Middle frontal gyrus (tissue), 1 donor: ENCODE measurements around the gene CHCHD4.

Experiments
- DNase-seq: peaks from one replicate; pipeline ENCODE4 v3.0.0-alpha.2; 2015; ENCODE audit warnings: low spot score; ENCODE audit errors: extremely low spot score

CHCHD4 gene

DNA sequence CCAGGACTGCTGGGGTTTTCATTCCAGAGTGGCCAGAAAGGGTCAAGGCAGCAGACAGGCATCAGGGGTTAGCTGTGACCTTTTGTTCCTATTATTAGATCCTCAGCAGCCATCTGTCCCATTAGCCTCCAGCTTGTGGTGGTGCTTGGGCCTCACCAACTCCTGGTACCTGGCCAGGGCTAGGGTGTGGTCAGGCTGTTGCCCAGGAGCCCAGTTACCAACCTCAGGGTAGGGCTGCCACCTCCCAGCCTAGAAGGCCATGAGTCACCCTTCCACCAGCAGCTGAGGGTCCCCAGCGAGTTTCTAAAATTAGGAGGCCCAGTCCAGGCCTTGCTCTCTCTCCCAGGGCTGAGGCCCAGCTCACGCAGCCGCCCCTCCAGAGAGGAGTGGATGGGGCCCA is 12.3 kb upstream of the CHCHD4 start:
- DNase-seq = no peak

DNA sequence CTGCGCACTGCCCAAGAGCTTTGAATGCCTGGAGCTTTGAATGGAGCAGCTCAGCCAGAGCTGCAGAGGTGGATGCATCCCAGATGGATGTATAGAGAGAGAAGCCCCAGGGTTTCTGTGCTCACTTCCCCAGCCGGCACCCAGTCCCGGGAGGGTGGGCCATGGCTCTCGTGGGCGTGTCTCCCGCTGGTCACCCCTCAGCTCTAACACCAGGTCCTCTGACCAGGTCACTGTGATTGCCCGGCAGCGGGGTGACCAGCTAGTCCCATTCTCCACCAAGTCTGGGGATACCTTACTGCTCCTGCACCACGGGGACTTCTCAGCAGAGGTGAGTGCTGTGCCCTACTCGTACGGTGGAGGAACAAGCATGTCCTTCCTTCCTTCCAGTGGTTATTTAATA is 10.9 kb upstream of the CHCHD4 start:
- no peak for DNase-seq

DNA sequence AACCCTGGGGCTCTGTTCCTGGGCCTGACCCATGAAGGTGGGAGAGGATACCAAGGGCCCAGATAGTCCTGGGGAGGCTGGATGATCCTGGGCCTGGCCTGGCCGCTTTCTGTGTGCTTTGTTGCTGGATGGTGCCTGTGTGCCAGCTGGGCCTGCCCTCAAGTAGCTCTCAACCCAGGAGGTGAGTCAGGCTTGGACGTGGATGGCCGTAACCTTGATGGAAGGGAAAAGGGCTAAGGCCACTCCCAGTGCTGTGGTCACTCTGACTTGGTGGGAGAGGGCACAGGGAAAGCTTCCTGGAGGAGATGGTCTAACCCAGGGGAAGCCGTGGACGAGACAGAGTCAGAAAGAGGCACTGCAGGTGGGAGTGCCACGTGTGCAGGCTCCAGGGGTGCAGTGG is 9.6 kb upstream of the CHCHD4 start:
- no peak for DNase-seq

DNA sequence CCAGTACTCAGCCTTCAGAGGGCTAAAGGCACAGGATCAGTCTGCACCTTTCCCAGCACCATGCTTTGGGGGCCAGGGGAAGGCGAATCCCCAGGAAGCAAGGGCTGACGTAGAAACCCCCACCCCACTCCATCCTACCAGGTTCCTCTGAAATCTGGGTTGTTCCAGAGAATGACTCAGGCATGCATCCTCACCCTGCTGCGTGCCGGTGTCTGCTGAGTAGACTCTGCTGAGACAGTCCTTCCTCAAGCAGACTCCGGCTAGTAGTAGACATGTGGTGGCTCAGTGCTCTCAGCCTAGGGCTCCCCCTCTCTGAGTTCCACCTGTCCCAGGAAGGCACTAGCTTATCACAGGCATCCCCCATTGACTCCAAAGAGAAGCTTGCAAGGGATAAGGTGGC is 9.2 kb upstream of the CHCHD4 start:
- DNase-seq = no peak

DNA sequence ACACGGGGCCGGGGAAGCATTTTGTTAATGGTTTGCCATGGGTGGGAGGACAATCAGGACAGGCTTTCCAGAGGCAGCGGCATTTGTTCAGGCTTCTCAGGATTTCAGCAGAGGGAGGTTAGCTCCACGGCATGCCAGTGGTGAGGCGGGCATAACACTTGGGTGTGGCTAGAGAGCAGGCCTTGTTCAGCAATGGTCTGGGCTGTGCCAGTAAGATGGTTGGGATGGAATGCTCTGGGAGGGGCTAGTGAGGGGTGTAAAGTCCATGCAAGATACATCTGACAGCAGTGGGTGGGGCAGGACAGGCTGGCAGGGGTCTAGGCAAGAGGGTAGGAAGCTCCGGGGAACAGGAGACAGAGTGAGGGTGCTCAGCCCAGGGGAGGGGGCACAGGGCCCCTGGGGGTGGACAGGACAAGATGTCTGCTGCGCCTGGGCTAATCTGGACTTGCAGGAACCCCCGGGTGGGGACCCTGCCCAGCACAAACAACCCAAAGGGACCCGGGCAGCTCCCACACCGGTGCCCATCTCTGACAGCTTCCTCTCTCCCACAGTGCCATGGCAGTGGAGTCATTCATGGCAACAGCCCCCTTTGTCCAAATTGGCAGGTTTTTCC is 8.6 kb upstream of the CHCHD4 start:
- DNase-seq = no peak

DNA sequence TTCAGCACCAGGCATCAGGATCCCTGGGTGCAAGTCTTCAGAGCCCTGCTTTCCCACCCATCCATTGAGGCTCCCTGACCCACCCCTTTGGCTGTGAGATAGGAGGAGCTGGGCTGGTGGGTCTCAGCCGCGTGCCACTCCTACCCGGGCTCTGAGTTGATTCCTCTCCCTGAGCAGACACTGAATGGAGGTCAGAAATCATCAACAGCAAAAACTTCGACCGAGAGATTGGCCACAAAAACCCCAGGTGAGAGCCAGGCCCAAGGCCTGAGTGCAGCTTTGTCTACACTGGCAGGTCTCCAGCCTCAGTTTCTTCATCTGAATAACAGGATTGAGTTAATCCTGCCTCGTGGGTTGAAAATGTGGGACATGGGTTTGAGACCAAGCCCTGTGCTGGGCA is 8.0 kb upstream of the CHCHD4 start:
- DNase-seq = no peak

DNA sequence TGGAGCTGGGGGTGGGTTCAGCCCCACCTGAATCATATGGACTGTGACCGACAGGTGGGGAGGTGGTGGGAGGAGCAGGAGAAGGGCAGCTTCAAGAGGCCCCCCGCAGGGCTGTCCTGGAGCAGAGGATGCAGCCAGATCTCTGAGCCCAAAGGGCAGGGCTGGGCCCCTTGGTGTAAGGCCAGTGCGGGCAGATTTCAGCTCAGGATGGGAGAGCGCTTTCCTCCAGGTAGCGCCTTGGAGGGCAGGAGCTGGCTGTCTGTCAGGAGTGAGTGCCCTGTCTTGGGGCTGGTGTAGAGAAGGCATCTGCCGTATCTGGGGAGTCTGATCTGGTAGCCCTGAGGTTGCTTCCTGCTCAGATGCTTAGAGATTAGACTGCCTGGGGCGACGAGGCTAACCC is 7.5 kb upstream of the CHCHD4 start:
- no peak for DNase-seq

DNA sequence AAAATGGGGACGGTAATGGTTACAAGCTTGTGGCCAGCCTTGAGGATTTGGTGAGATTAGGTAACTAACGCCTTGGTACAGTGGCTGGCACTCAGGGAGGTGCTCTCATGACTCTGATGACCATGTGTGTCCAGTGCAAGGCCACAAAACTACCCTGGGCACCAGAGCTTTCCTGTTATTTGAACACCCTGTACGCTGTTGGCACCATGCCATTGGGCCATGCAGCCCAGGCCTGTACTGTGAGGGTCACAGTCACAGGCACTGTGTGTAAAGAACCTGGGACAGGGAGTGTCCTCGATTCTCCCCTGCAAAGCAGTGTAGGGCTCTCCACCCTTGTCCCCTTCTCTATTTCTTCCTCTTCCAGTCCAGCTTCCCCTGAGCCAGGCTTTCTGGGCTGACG is 6.5 kb upstream of the CHCHD4 start:
- no peak for DNase-seq

DNA sequence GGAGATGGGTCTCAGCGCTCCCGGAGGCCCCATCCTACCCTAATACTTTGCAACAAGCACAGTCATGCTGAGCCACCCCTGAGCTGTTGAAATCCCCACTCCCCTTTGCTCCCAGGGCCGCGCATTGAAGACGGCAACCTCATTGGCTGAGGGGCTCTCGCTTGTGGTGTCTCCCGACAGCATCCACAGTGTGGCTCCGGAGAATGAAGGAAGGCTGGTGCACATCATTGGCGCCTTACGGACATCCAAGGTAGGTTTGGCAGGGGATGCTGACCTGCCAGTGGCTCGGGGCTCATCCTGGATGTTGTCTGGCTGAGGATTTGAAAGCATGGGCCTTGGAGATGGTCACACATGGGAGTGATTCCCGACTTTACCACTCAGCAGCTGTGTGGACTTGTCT is 6.0 kb upstream of the CHCHD4 start:
- no peak for DNase-seq

DNA sequence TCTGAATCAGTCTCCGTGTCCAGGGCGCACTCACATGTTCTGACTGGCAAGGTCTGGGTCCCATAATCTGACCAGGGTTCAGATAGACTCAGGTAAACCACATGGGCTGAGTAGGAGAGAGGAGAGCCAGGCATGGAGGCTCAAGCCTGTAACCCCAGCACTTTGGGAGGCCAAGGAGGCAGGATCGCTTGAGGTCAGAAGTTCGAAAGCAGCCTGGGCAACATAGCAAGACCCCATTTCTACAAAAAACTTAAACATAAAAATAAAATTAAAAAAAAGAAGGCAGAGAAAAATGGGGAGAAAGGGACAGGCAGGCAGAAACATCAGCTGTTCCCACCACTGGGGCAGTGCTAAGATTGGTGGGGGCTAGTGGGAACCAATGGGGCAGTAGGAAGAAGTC is 5.6 kb upstream of the CHCHD4 start:
- DNase-seq = no peak

DNA sequence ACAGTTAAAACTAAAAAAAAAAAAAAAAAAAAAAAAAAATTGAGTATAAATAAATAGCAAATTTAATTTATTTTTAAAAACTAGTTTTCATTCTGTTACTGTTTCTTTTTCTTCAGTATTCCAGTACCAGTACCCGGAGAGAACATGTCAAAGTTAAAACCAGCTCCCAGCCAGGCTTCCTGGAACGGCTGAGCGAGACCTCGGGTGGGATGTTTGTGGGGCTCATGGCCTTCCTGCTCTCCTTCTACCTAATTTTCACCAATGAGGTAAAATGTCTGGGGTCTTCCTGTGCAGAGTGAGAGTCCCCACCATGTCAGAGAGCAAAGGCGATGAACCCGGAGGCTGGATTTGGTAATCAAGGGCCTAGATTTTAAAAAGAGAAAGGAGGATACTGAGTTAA is 4.6 kb upstream of the CHCHD4 start:
- no peak for DNase-seq

DNA sequence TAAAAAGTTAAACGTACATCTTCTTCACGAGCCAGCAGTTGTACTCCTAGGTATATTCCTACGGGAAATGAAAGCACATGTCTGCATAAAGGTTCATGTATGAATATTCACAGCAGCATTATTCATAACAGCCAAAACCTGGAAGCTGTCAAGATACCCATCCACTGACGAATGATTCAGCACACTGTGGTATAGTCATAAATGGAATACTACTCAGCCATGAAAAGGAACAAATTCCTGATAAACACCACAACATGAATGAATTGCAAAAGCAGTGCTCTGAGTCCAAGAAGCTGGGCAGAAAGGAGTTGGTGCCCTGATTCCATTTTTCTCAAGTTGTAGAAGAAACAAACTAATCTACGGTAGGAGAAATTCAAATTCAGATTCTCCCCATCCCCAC is 4.1 kb upstream of the CHCHD4 start:
- no peak for DNase-seq

DNA sequence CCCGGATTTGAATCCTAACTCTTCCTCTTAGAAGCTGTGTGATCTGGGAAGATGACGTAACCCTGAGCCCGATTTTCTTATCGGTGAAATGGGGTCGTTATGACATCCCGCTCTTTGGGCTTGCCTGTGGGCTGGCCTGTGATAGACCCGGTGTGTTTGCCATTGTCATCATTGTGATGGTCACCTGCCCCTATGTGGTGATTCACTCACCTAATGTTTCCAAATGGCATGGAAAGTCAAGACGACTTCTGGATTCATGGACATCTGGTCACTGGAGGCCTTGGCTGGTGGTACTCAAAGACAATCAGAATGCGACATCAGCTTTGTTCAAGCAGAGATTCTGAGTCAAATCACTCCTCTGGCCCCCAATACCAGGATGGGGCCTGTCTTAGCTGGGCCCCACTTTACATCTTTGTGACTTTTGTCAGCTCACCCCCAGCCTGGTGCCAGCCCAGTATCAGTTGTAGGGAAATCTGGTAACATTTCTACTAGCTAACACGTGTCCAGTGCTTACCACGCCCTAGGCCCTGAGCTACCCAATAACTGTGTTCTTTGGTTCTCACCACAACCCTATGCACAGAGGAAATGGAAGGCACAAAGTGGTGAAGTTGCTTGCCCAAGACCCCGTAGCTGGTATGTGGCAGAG is 3.0 kb upstream of the CHCHD4 start:
- no peak for DNase-seq

DNA sequence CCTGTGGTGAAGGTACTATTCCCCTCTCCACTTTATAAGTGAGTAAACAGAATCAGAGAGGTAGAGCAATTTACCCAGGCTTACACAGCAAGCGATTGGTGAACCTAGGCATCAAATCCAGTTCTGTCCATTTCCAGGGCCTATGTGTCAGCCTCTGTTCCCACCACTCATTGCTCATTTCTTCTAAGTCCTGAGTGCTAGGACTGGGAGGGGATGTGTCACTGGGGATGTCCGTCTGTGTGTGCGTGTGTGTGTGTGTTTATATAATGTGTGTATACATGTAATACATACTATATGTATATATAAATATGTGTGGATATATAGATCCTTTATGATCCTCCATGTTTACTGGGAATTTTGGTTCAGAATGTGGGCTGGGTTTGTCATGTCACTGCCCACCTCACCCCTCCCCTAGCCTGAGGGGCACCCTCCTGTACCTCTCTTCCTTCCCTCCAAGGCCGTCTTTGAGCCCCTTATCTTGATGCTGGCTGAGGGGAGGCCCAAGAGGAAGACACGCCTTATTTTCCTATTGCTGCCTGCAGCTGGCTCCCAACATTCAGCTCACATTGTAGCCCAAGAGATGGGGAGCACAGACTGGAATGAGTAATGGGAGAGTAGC is 2.3 kb upstream of the CHCHD4 start:
- no peak for DNase-seq

DNA sequence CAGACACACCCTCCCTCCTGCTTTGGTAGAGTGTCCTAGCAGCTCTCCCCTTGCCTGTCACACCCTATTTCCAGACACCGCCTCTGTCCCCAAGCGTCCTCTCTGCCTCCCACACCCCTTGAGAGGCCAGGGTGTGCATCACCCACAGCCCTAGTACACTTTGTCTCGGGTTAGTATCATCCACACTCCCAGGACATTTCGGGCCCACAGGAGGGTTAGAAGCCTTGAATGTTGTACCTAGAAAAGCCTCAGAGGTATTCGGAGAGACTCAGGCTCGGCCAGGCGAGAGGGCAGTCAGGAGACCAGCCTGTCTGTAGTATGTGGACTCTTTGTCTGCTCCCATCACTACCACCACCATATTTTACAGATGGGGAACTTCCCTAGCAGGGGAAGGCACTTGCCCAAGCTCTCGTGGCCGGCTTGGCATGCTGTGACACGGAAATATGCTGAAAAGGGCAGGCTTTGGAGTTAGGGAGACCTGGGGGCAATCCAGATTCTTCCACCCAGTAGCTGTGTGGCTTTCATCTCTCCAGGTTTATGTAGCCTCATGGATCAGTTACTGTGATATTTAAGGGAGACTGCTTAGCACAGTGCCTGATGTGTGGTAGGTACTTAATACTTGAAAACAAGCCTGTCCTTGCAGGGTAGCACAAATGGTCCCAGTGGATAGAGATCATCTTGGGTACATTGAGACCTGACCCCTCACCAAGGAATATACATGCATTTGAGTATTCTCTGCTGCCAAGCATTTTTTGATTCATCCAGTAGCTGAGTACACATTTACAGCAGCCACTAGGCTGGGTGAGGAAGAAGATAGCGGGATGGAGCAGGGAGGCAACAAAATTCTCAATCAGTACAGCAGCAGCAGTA is 1.6 kb upstream of the CHCHD4 start:
- no peak for DNase-seq

DNA sequence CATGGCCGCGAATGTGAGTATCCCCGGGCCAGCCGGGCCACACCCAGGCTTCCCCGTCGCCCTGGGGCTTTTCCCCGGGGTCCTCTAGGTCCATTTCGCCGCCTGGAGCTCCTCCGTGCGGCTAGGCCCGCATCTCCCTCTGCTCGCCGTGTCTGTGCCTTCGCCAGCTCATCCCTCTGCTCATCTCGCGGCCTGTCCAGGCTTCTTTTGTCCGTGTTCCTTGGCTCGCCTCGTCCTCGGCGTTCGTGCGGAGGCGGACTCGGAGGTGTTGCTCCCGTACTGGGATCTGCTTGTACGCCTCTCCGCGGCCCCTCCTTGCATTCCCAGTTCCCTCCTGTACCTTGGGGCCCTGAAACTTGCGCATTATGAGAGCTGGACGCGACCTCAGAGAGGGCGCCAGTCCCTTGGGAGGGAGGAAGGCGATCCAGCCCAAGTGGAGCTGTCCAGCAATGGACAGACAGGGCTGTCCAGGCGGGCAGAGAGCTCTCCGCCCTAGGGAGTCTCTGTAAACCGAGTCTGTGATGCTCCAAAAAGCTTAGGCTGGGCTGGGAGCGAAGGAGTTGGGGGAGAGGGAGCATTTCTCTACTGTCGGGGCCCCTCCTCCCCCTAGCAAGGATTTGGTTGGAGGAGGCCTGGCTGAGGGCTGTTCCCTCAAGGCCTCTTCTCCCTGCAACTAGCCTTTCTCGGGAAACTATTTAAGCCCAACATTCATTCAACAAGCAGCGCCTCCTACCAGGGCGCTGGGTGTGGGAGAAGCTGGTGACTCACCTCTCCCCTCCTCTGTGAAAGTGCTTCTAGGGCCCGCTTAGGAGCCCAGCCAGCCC is 735 bp upstream of the CHCHD4 start:
- DNase-seq = peak; percentile 8

DNA sequence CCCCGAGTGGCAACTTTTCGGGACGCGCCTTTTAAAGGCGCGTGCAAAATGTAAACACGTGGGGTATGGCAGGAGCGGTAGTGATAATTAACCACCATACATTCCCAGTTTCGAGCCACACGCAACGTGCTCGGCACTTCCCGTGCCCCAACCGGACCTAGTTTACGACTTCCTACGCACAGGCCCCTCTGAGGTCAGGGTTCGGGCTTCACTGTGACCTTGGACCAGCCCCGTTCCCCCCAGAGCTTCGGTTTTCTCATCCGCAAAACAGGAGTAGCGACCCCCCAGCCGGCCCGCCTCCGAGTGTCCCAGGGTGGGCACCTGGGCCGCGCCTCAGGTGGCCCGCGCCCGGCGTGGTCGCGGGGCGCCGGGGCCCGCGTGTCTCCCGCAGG is 451 bp downstream of the CHCHD4 start:
- DNase-seq = no peak

DNA sequence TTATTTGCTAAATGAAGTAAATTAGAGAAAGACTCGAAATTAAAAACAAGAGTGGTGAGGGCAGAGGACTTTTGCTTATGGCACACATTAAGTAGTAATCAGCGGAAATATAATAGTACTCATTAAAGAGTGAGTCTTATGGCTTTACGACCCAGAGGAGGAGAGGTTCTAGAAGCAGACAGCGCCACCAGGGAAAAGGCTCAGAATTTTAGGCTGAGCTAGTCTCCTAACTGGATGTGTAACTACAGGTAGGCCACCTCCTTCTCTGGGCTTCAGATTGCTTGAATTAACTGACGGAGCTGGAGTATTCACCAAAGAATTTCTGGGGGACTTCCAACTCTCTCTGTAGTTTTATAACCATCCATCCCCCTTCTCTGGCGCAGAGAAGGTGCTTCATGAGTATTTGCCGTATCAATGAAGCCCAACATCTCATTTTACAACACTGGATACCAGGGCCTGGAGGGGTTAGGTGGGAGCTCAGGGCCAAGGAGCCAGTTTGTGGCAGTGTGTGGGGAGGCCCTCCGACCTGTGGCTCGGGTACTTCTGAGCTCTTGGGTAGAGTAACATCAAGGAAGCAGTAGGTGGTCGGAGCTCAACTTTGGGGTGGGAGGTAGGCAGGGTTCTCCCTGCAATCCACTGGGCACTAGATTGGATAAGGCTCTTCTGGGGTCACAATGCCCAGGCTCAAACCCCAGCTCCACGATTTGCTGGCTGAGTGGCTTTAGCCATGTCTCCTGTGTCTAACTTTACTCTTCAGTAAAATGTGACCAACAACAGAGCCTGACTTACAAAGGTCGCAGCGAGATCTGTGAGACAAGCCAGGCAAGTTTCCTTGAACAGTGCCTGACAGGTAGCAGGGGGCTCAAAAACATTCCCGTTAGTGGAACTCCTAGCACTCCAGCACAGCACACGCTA is 1.1 kb downstream of the CHCHD4 start:
- no peak for DNase-seq

DNA sequence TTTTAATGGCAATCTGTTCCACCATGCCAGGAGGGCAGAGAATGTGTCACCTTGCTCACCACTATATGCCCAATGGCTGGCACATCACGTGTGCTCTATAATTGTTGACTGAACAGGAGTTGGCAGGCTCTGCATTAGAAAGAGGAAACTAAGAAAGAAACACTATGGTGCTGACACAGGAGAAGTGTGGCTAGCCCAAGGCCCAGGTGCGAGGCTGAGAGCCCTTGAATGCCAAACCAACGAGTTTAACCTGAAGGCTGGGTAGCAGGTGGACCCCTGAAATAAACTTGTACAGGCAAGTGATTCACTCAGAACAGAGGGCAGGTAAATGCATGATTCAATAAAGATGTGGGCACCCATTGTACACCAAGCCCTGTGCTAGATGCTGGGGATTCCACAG is 2.4 kb downstream of the CHCHD4 start:
- DNase-seq = no peak

DNA sequence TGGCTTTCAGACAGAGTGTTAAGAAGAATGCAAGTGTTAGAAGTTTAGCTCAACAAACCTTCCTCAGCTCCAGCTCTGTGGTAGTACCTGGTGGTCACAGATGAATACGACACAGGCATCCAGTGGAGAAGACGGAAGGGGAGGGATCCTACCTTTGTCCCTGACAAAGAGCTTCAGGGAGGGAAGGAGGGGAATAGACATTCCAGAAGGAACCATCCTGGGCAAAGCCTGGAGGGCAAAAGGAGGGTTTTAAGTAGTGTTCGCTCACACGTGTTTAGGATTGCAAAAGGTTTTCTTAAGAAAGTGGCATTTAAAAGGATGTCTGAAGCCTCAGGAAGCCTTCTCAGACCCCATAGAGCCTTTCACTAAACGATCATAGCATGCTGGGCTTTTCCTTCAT is 2.8 kb downstream of the CHCHD4 start:
- DNase-seq = no peak
